GM18502 (cell line): ENCODE results near the gene SETBP1.

Source experiments
- ATAC-seq: cut with Tn5 transposase; IDR thresholded peaks from one replicate; pipeline ENCODE4 v1.9.1; 2021; ENCODE audit warnings: mild to moderate bottlenecking; ENCODE audit not compliant: unreplicated experiment, poor library complexity

SETBP1 gene

DNA sequence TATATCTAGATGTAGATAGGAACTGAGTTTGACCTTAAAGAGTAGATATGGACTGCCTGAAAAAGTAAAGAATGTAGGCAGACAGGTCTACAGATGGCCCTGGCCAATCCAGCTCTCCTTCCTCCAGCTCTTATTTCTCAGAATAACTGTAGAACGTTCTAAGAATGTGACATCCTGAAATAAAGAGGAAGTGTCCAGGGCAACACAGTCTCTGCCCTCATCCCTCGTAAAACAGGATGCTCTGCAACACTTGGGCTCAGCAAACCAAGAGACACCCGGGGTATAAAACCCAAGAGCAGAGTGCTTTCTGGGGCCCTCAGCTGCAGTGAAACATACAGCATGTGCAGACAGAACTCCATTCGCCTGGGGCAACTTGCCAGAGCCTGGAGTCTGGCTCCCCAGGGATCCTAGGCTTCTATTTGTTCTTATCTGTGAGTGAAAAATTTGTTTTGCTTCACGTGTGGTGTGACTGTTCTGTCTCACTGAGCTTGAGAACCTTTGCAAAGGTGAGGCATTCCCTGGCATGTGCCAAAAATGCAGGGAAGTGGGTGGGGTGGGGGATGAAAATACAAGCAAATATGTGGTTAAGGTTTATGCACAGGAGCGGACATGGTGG is 401.0 kb downstream of the SETBP1 start:
- ATAC-seq, result no peak

GRCh38 chr18:45083226-45083855 is 402.7 kb downstream of the SETBP1 start:
- no peak for ATAC-seq

DNA sequence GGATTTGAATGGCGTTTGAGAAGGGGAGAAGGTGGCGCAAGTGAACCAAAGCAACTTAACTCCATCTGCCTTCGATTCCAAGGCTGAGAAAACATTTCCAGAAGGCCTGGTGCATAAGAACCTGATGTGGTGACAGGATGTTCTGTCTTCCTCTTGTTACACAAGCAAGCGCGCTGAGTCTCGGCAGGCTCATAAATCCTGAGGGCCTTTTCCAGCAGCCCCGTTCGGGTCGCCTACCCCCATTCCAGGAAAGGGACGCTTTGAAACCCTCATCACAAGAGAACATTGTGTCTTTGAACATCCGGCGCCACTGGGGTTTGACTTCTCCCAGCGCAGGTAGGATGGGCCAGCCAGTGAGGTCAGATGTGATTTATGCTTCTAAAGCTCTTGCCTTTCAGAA is 403.5 kb downstream of the SETBP1 start:
- ATAC-seq, result no peak

DNA sequence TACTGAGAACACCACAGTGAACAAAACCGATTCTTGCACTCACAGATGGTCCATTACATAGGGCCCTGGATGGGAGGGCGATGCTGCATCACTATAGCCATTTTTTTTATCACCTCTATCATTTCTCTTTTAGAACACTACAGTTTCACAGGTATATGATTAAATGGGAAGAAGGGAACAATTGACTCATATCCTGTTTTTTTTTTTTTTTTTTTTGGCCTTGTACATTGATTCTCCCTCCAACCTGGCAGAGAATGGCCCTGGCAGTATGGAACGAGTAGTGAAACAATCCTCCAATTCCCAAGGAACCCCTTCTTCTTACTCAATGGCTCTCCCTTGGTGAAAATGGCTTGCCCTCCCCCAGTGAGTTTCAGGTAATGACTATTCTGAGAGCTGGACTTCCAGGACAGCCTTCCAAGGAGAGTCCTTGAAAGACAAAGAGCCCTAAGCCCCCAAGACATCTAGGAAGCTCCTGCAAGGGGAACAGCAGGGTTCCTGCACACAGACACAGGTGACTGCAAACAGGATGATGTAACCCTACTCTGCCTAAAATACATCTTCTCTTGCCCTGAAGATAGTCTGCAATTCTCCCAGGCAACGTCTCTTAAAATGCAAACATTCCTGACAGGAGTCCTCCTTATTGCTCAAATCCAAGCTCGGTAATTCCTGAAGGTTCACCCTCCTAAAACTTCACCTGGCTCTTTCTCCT is 405.4 kb downstream of the SETBP1 start:
- ATAC-seq, result no peak

DNA sequence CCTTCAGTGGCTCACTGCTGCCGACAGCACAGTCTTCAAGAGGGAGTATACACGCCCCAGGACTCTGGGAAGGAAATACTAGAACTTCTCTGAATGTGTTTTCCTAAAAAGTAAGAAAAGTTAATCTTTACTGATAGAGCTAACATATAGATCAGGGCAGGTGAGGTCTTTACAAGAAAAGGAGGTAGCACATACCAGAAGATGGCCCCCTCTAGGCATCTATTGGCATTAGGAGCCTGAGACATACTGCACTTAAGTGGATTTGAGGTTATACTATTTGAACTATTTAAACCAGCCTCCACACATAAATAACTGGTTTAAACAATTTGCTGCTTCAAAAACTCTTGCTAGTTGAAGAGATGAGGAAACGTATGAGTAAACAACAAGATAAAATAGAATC is 406.1 kb downstream of the SETBP1 start:
- no peak for ATAC-seq

DNA sequence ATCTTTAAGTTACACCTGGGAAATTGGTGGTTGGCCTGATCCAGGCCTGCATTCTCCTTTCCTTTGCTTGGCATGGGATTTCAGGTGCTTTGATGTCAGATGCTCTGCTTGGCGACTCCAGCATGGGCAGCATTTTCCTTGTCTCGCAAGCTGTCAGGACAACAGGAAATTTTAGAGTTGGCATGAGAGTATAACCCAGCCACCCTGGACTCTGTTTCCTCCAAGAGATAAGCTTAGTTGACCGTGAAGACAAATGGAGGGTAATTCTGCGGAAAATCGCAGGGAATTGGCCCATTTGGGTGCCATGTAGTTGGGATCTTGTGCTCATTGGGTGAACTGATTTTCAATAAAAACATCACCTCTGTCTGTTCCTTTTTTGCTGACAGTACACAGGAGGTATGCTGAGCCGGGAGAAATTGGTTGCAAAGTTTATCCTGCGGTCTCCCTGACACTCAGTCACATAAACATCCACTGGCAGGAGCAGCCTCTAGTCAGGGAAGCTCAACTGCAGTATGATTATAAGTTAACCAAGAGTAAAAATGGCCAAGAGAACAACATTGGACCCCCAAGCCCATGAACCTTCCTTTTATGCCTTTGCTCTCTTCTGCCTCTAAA is 409.9 kb downstream of the SETBP1 start:
- no peak for ATAC-seq

- ATAC-seq, result no peak
These were observed 419.8 kb downstream of the SETBP1 start for GRCh38 chr18:45100321-45101105.

DNA sequence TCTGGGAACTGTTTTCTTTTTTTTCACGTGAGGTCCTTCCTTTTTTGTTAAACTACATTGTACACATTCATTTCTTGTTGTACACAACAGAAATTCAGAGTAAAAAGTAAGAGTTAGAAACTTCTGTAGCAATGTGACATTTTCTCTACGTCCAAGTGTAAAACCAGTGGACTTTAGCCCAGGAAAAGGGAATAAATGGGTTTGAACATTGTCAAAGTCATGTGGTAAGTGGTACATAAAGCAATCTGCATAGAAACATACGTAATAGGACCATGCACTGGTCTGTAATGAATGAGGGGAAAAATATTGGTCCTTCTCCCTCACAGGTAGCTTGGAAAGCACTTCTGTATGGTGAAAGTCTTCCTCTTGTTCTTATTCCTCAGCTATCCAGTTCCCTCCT is 421.4 kb downstream of the SETBP1 start:
- no peak for ATAC-seq

DNA sequence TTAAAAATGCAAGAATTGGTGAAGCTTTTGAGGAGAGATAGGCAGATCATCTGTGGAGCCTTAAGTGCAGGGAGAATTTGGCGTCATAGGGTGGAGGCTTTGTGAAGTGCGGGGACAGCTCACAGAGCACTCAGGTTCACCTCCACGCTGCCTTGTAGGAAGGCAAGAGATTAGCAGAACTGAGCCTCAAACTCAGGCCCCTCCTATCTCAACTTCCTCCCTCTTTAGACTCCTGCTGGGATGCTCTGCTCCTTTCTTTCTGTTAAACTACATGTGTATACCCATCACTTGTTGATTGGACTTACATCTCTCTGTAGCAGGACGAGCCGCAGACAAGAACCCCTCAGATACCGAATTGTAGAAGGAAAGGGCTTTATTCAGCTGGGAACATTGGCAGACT is 422.2 kb downstream of the SETBP1 start:
- no peak for ATAC-seq

DNA sequence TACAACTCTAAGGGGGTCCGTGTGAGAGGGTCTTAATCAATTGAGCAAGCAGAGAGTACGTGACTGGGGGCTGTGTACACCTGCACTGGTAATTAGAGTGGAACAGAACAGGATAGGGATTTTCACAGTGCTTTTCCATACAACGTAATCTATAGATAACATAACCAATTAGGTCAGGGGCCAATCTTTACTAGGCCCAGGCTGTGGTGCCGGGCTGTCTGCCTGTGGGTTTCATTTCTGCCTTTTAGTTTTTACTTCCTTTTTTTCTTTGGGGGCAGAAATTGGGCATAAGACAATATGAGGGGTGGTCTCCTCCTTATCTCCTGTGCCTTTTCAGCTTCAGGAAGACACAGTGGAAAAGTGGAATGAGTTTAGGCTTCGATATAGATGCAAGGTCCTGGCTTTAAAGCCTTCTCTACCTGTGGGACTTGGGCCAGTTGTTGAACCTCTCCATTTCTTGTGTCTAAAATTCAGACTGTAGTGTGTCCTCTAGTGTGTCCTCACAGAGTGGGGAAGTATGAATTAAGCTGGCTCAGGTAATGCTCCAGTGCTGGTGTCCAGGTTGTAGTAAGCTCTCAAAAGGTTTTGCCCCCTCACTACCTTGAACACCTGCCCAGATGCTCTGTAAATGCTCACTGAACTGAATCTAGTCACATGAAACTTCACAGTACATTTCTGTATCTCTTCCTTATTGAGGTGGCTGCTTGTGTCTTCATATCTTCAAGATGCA is 422.8 kb downstream of the SETBP1 start:
- peak; percentile 46 for ATAC-seq

GRCh38 chr18:45104049-45104395 is 423.3 kb downstream of the SETBP1 start:
- ATAC-seq, result peak; percentile 20

GRCh38 chr18:45106331-45106774 is 425.7 kb downstream of the SETBP1 start:
- peak; percentile 90 for ATAC-seq

GRCh38 chr18:45107425-45107824 is 426.7 kb downstream of the SETBP1 start:
- ATAC-seq, result no peak

DNA sequence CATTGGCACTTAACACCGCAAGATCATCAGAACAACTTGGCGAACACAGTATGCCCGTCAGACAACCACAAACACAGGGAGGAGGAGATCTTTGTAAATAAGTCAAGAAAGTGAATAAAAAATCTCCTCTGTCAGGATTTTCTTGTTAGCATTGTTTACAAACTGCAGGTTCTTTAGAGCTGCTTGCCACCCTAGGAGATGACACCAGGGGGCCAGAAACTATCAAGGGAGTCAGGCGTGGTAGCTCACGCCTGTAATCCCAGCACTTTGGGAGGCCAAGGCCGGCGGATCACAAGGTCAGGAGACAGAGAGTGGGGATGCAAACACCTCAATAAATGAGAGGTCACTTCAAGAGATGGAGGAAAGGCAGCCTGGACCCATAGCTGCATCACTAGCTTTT is 428.1 kb downstream of the SETBP1 start:
- ATAC-seq, result no peak

GRCh38 chr18:45109271-45109670 is 428.6 kb downstream of the SETBP1 start:
- no peak for ATAC-seq

GRCh38 chr18:45109706-45110105 is 429.0 kb downstream of the SETBP1 start:
- no peak for ATAC-seq

GRCh38 chr18:45110577-45111501 is 430.2 kb downstream of the SETBP1 start:
- no peak for ATAC-seq

GRCh38 chr18:45111502-45111848 is 430.8 kb downstream of the SETBP1 start:
- no peak for ATAC-seq

DNA sequence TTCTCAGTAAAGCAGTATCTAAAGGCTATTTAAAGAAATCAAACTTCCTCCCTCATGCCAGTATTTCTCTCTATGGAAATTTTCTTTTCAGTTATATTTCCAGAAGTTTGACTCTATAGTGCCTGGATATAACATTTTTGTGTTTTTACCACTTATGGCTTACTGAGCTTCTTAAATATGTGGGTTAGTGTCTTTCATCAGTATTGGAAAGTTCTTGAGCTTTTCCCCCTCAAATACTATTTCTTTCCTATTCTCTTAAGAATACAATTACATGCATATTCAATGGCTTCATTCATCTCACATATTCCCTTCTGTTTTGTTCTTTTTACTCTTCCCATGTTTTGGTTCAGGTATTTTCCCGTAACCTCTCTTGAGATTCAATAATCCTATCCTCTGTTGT is 432.0 kb downstream of the SETBP1 start:
- no peak for ATAC-seq
